Activated B cell treated with CpG ODN at 0.5 μM for 24 hours (primary cell): ENCODE results near the gene ADAM12. TPM values are rescaled to one million over a fixed set of nuclear protein-coding genes. Genes with fewer than 3 reads are reported as not detected.

Experiments used
- ATAC-seq: fragments of 200-7000 bp; cut with Tn5 transposase; one replicate; pipeline ENCODE4 v1.10.0; 2021; ENCODE audit warnings: low read depth, mild to moderate bottlenecking, moderate library complexity
- CTCF ChIA-PET: fragments of 350-600 bp; sonication (Branson Sonifier 250); formaldehyde crosslinking; loops from one replicate; lab custom pipeline; 2021; ENCODE audit warnings: antibody characterized with exemption; lab: Charles Lee
- POLR2A ChIA-PET: fragments of 350-600 bp; sonication (Branson Sonifier 250); formaldehyde crosslinking; loops from one replicate; lab custom pipeline; 2021; ENCODE audit warnings: antibody characterized with exemption; lab: Charles Lee
- DNase-seq: peaks from one replicate; pipeline ENCODE4 v3.0.0; 2022
- H3K27ac Mint-ChIP-seq: one replicate; pipeline ENCODE4 v1.8.0; 2020; ENCODE audit warnings: mixed read lengths
- H3K27me3 Mint-ChIP-seq: one replicate; pipeline ENCODE4 v1.8.0; 2021; ENCODE audit warnings: mixed read lengths
- H3K36me3 Mint-ChIP-seq: one replicate; pipeline ENCODE4 v1.8.0; 2021; ENCODE audit warnings: low read depth, mixed read lengths
- H3K4me1 Mint-ChIP-seq: one replicate; pipeline ENCODE4 v1.8.0; 2021; ENCODE audit warnings: mixed read lengths
- H3K4me3 Mint-ChIP-seq: one replicate; pipeline ENCODE4 v1.8.0; 2020; ENCODE audit warnings: mild to moderate bottlenecking, mixed read lengths
- H3K9me3 Mint-ChIP-seq: one replicate; pipeline ENCODE4 v1.8.0; 2020; ENCODE audit warnings: mixed read lengths
- CTCF ChIP-seq: fragments of 200-600 bp; IDR thresholded peaks from one replicate; pipeline ENCODE4 v1.8.0; 2022; ENCODE audit warnings: antibody characterized with exemption, mild to moderate bottlenecking
- intact Hi-C: fragments of 100-400 bp; cut with micrococcal nuclease; formaldehyde crosslinking; loops from one replicate; pipeline ENCODE4 v1.15.1; 2024
- total RNA-seq: library from RNA; stranded (reverse); gene quantifications from 2 replicates; pipeline ENCODE4 v1.2.3, GENCODE V29; 2022

ADAM12 gene
- total RNA-seq, 1 donor from 2014 or later, result 0.84 TPM

- ATAC-seq (no peak), DNase-seq (no peak)
Measured at GRCh38 chr10:126126866-126127265, 261.4 kb downstream of the ADAM12 start.

GRCh38 chr10:126126023-126126422 is 262.3 kb downstream of the ADAM12 start:
- Mint-ChIP-seq H3K9me3 (peaks cover 2% of the 10 kb centered on the region), H3K4me3 (no peak overlapping the region), H3K27ac (no peak overlapping the region), H3K27me3 (no peaks in the 10 kb centered on the region), H3K36me3 (no peaks in the 10 kb centered on the region), H3K4me1 (no peaks in the 10 kb centered on the region)
- no peak for TF ChIP-seq CTCF
- intact Hi-C loops, result no loop called here
- CTCF ChIA-PET, result no interaction called here
- POLR2A ChIA-PET, result no interaction called here
- DNase-seq (no peak), ATAC-seq (no peak)

More at GRCh38 chr10:126126866-126127265, 261.4 kb downstream of the ADAM12 start:
- Mint-ChIP-seq H3K36me3 (no peaks in the 10 kb centered on the region), H3K4me3 (no peak overlapping the region), H3K9me3 (peaks cover 2% of the 10 kb centered on the region), H3K4me1 (no peaks in the 10 kb centered on the region), H3K27ac (no peak overlapping the region), H3K27me3 (no peaks in the 10 kb centered on the region)
- no peak for TF ChIP-seq CTCF
- POLR2A ChIA-PET, result no interaction called here
- CTCF ChIA-PET, result no interaction called here
- intact Hi-C loops, result no loop called here

DNA sequence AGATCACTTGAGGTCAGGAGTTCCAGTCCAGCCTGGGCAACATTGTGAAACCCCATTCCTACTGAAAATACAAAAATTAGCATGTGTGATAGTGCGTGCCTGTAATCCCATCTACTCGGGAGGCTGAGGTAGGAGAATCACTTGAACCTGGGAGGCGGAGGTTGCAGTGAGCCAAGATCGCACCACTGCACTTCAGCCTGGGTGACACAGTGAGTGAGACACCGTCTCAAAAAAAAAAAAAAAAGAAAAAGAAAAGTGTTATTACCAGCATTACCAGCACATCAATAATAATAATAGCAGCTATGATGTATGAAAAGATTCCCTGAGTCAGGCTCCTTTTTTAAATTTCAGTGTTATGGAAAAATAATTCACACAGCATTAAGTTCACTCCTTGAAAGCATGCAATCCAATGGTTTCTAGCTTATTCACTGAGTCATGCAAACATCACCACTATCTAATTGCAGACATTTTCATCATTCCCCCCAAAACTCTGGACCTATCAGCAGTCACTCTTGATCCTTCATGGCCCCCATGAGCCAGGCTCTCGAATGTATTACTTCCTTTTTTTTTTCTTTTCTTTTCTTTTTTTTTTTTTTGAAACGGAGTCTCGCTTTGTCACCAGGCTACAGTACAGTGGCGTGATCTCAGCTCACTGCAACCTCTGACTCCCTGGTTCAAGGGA is 263.5 kb downstream of the ADAM12 start:
- Mint-ChIP-seq H3K36me3 (no peaks in the 10 kb centered on the region), H3K4me3 (no peak overlapping the region), H3K4me1 (no peaks in the 10 kb centered on the region), H3K27me3 (no peaks in the 10 kb centered on the region), H3K9me3 (peaks cover 2% of the 10 kb centered on the region), H3K27ac (no peak overlapping the region)
- ATAC-seq, result no peak
- DNase-seq, result no peak
- no peak for TF ChIP-seq CTCF
- CTCF ChIA-PET, result no interaction called here
- intact Hi-C loops, result no loop called here
- POLR2A ChIA-PET, result no interaction called here

DNA sequence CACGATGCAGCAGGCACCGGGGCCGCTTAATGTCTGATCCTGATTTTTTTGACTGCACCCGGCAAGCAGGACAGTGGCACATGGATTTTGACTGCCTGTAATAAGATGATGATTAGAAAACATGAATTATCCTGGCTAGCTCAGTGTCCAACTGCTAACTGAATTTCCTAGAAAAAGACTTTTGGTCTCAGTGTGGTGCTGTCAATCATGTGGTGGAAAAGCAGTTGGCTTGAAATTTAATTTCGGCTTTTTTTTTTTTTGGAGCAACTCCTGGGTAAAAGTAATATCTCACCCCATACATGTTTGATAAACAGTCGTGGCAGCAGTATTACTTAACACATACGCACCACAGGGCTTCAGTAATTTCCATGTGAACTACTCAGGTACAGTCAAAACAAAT is 264.2 kb downstream of the ADAM12 start:
- Mint-ChIP-seq H3K27me3 (no peaks in the 10 kb centered on the region), H3K4me3 (no peak overlapping the region), H3K9me3 (peaks cover 2% of the 10 kb centered on the region), H3K27ac (no peak overlapping the region), H3K36me3 (no peaks in the 10 kb centered on the region), H3K4me1 (no peaks in the 10 kb centered on the region)
- no peak for TF ChIP-seq CTCF
- ChIA-PET CTCF (no interaction called here), POLR2A (interaction anchor here (0.7 kb wide), 1 partner anchor 18 kb away, joined by 3 read pairs; no protein-coding TSS in a partner anchor)
- ATAC-seq (no peak), DNase-seq (no peak)
- intact Hi-C loops, result no loop called here

GRCh38 chr10:126123466-126123865 is 264.8 kb downstream of the ADAM12 start:
- CTCF ChIA-PET, result no interaction called here
- no peaks in the 10 kb centered on the region for H3K4me1 Mint-ChIP-seq
- no peak overlapping the region for H3K27ac Mint-ChIP-seq
- ATAC-seq (no peak), DNase-seq (no peak)
- POLR2A ChIA-PET, result interaction anchor here (0.7 kb wide), 1 partner anchor 19 kb away, joined by 3 read pairs; no protein-coding TSS in a partner anchor
- no peaks in the 10 kb centered on the region for H3K27me3 Mint-ChIP-seq
- intact Hi-C loops, result no loop called here
- no peaks in the 10 kb centered on the region for H3K36me3 Mint-ChIP-seq
- no peak for TF ChIP-seq CTCF
- no peak overlapping the region for H3K4me3 Mint-ChIP-seq
- H3K9me3 Mint-ChIP-seq, result peaks cover 2% of the 10 kb centered on the region
